ENCODE measurements around the gene ZNHIT1.

GRCh38 chr7:101223528-101223927, 5.6 kb downstream of the ZNHIT1 start:
- TF ChIP-seq BACH2 (CRISPR knock-in tag; IDR thresholded peaks at IDR 0.05; ENCODE audit: borderline replicate concordance) (no peak), TSHZ2 (CRISPR knock-in tag; IDR thresholded peaks at IDR 0.05) (no peak), ESRRG (CRISPR knock-in tag; IDR thresholded peaks at IDR 0.05) (no peak)
